CD4-positive, alpha-beta T cell treated with Interleukin-15 for 4 hours (primary cell): ENCODE data around the gene ASB2.

Source experiments
- DNase-seq: peaks from one replicate; pipeline ENCODE4 v3.0.0-alpha.2; 2020; ENCODE audit warnings: low spot score

ASB2 gene, protein sequence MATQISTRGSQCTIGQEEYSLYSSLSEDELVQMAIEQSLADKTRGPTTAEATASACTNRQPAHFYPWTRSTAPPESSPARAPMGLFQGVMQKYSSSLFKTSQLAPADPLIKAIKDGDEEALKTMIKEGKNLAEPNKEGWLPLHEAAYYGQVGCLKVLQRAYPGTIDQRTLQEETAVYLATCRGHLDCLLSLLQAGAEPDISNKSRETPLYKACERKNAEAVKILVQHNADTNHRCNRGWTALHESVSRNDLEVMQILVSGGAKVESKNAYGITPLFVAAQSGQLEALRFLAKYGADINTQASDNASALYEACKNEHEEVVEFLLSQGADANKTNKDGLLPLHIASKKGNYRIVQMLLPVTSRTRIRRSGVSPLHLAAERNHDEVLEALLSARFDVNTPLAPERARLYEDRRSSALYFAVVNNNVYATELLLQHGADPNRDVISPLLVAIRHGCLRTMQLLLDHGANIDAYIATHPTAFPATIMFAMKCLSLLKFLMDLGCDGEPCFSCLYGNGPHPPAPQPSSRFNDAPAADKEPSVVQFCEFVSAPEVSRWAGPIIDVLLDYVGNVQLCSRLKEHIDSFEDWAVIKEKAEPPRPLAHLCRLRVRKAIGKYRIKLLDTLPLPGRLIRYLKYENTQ

DNA sequence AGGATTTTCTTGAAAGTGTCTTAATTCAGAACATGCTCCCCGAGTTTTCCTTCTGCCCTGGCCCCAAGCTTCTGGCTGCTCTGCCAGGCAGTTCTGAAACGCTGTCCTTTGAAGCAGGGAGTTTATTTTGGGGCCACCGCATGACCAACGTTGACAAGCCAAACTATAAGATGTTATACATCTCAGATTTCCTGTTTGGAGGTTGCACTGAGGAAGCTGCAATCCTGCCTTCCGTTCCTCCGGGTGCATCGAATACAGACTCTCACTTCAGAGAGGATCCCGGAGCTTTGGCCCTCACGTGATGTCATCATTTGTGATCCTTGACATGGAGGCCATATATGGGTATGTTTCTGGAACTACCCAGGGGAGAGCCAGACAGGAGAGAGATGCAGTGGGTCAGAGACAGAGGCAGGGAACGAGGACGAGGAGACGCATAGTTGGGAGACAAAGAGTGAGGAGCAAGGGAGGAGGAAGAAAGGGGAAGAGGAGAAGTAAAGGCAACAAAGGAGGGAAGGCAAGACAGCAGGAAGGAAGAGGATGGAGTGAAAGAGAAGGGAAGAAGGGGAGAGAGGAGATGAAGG, at the start of gene ASB2:
Gene ASB2 (minus strand): TSS at position 94 of the 581 bp plus-strand sequence. CDS start 12,031 bp downstream, outside the sequence.
- DNase-seq, result no peak

DNA sequence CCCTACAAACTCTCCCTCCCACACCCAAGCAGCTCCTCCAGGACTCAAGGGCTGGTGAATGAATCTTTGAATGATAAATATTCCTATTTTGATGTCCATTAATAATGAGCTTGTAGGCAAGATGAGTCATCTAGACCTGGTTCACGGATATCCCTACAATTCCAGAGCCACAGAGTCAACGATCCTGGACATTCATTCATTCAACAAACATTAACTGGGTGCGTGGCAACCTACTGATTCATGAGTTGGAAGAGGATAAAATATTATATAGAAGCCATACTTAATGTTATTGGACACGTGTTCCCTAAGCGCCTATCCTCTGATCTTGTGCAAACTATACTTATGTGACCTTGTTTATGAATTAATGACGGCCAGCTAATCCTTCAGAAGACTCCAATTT, 49.4 kb upstream of the ASB2 start:
- DNase-seq, result no peak

DNA sequence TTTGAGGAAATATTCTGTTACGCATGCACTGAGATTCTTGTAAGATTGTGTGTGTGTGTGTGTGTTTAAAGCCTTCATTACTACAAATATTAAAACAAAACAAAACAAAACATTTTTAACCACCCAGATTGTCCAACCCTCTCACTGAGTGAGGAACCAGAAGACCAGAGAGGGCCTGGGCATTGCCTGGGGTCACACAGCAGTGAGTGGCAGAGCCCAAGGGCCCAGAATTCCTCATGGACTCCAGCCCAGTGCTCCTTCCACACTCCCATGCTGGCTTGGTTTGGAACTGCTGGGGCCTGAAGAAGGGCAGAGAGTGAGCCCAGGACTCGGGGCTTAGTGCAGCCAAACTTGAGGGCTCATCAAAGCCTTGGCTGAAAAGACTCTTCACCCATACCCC, 48.2 kb upstream of the ASB2 start:
- DNase-seq, result no peak

DNA sequence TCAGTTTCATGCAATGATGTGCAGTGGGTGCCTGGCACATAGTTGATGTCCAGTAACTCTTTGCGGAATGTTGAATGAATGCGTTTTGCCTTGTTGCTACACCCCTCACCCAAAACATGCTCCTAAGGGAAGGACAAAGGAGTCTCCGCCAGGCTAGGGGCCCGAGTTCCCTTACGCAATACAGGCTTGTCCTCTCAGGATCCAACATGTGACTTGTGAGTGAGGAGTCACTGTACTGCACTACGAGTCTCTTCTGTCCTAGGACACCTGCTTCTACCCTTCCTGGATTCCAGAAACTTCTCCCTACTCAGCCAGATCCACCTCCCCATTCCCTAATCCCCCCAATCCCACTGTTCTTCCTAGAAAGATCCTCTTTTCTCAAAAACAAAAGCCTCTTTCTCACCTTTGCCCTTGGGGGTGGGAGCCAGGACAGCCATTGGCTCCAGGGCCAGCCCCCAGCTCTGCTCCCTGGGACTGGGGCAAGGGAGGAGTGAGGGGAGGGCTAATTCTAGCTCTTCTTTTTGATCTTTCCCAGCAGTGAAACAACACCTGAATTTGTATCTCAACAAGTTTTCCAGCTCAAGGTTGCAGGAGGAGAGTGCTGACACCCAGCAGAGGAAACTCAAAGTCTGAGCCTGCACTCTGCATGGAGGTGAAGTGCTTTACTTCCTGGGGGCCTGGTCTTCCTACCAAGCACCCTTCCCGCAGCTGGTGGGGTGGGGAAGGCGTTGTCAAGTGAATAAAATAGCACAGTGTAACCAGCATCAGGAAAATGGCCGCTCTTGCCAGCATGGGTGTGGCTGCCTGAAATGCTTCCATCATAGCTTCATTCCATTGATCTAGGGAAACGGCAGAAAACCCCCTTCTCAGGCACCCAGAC, 46.4 kb upstream of the ASB2 start:
- DNase-seq, result no peak

DNA sequence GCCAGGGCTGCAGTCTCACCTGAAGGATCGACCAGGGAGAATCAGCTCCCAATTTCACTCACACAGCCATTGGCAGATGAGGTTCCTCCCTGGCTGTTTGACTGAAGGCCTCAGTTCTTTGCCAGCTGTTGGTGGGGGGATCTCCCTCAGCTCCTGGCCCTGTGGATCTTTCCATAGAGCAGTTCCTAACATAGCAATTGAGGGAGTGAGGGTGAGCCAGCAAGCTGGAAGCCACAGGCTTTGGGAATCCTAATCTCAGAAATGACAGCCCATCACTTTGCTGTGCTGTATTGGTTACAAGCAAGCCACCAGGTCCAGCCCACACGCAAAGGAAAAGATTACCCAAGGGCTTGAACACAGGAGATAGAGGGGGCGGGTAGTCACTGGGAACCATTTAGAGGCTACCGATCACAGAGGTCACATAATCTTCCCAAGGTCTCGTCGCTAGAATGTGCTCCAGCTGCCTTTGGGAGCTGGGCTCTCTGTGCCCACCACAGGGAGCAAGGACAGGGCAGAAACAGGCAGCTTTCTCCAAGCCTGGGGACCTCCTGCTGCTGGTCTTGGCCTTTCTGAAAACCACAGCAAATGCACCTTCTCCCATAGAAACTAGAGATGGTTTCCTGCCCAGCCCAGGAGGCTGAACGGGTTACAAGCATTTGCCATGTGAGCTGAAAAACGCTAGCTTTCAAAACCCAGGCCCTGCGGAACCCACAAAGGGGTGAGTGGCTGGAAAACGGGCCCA, 45.2 kb upstream of the ASB2 start:
- no peak for DNase-seq

DNA sequence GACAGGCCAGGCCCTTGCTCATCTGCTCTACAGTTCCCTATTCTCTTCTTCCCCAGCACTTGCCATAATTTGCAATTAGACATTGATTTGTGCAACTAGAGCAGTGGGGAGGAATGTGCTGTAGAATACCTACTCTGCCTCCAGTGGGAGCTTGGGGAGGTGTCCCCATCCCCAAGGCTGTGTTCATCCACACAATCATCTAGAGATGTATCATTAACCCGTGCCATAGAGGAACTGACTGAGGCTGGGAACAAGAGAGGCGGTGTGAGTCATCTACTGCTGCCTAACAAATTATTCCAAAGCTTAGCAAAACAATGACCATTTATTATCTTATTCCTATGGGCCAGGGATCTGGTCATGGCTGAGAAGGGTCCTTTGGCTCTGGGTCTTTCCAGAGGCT, 44.6 kb upstream of the ASB2 start:
- no peak for DNase-seq

DNA sequence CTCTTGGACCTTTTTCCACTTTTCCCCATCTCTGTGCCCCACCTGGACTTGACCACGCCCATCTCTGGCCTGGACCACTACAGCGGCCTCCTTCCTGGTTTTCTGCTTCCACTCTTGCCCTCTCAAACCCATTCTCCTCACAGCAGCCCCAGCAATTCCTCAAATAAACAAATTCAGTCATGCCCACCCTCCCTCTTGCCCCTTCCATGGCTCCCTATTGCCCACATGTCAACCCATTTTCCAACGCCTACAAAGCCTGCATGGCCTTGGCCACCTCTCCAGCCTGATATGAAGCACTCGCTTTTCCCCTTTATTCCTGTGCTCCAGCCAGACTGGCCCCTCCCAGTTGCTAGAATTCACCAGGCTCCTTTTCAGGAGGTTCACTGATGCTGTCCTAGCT, 43.9 kb upstream of the ASB2 start:
- no peak for DNase-seq

DNA sequence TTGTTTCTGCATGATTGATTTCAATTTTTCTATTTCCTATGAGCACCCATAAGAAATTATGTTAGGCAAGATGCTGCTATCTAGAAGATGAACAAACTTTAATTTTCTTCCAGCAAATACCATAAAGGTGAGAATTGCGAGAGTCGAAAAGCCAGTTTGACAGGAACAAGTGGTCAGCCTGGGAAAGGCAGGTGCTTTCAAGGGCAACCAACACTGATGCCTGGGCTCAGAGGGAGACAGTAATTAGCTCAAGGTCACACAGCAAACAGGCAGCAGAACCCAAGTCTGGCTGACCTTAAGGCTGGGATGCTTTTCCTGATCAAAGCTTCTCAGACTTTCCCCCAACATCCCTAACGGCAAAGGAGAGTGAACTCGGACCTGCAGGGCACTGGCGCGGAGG, 43.0 kb upstream of the ASB2 start:
- no peak for DNase-seq

DNA sequence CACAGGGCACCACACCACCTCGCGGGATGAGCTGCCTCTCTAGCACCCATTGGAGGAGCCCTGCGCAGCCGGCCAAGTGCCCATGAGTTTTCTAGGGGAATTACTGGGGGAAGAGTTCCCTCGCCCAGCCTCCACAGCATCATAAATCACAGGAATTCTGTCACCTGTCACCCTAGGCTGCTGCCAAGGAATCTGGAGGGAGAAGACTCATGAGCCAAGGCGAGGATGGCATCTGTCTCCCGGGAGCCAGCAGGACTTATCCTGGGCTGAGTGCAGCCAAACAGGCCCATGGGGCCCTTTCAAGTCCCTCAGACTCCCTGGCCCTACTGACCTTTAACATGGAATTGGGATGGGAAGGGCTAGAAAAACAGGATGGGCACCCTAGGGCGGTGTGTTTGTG, 41.9 kb upstream of the ASB2 start:
- no peak for DNase-seq

DNA sequence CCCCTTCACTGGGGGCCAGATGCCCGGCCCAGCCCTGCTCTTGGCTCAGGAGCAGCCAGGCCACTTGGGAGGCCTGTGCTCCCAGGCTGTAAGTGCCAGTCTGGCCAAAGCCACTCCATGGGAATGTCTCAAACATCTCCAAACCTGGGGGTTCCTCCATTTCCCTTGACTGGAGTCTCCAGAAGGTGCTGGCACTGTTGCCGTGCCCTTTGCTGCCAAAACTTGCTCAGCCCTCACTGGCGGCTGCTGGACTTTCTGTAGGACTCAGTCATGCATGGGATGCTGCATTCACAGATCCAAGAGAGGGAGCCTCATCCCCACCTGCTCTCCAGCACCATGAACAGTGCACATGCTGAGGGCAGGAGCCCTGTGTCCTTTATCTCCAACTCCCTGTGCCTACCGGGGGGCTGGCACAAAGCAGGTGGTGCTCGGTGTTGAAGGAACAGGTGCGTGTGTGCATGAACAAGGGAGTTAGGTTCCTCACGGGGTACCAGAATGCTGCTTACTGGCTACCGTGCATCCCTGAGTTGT, 40.1 kb upstream of the ASB2 start:
- no peak for DNase-seq

DNA sequence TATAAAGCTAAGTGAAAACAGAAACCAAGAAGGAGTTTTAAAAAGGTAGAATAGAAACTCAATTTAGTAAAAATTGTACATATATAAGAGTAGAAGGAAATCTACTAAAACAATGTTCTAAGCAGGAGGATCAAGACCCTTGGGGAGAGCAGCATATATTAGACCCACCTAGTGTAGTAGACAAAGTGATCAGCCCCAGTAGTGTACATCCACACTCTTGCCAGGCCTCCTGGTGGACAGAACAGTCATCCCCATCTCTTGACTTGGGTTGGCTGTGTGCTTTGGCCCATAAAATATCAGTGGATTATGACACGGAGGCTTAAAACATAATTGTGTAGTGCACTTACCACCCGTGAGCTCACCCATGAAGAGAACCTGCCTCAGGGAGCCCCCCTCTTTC, 38.9 kb upstream of the ASB2 start:
- no peak for DNase-seq

DNA sequence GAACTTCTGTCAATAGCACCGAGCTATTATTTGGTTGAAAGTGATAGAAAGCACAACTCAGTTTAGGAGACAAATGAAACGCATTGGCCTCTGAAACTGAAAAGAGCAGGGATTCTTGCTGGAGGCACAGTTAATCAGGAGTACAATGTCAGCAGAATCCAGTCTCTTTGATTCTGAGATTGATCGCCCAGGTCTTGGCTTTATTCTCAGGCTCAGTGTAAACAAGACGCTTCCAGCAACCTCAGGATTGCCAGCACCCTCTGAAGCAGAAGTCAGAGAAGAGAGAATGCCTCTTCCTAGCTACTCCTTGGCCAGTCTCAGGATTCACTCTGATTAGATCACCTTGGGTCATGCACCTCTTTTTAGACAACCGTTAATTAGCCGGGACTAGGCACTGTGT, 38.0 kb upstream of the ASB2 start:
- DNase-seq, result no peak

DNA sequence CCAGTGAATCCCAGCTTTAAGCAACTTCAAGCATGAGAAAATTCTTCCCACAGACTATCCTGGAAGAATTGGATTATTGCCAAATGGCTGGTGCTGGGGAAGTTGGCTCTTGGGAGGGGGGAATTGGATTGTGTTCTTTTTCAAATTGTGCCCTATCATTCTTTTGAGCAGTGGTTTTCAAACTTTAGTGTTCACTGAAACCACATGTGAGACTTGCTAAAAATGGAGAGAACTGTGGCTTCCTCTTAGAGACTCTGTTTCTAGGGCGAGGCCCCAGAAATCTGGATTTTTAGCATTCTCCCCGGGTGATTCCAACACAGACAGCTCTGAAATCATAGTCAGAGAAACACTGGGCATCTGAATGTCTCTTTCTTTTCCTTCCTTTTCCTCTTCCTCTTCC, 35.4 kb upstream of the ASB2 start:
- peak; percentile 47 for DNase-seq

DNA sequence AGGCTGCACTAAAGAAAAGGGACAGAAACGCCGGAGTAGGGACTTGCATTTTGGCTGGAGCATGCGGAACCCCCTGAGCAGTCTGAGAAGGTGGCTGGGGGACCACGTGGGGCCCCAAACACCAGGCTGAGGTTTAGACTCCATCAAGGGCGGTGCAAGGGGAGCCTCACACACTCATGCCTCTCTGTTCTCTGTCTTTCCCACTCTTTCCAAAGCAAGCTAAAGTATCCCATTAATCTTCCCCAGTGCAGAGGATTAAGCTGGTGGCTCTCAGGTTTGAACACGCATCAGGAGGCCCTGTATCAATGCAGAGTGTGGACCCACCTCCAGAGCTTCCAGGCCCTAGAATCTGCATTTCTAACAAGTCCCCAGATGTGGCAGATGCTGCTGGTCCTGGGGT, 34.3 kb upstream of the ASB2 start:
- no peak for DNase-seq

DNA sequence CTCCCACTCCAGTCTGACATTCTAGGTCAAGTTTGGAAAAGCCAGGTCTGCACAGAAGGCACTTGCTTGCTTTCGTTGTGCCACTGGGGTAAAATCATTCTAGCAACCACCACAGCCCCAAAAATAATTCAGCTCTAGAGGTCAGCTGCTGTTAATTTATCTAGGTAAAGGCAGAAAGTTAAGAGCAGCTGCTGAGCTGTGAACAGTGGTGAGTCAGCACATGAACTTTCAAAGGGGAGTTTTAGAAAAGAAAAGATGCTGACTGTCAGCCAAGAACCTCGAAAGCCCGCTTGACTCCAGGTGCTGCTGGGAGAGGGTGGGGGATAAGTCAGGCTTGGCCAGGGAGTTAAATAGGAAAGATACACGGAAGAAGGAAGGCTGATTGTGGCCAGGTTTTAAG, 33.4 kb upstream of the ASB2 start:
- no peak for DNase-seq

DNA sequence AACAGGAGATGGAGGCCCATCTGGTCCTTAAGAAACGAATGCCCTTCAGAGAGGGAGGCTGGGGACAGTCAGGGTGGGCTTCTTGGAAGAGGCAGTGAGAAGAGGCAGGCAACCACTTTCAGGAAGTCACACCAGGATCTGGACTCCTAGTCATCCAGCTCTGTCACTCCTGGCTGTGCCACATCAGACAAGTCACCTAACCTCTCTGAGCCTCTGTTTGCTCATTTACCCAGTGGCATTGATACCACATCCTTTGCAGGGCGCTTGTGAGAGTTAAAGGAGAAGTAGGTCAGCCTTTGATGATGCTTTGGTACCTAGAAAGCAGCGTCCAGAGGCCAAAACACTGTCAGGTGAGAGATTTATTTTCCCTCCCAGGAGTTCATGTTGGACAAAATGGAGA, 31.9 kb upstream of the ASB2 start:
- DNase-seq, result peak; percentile 11

DNA sequence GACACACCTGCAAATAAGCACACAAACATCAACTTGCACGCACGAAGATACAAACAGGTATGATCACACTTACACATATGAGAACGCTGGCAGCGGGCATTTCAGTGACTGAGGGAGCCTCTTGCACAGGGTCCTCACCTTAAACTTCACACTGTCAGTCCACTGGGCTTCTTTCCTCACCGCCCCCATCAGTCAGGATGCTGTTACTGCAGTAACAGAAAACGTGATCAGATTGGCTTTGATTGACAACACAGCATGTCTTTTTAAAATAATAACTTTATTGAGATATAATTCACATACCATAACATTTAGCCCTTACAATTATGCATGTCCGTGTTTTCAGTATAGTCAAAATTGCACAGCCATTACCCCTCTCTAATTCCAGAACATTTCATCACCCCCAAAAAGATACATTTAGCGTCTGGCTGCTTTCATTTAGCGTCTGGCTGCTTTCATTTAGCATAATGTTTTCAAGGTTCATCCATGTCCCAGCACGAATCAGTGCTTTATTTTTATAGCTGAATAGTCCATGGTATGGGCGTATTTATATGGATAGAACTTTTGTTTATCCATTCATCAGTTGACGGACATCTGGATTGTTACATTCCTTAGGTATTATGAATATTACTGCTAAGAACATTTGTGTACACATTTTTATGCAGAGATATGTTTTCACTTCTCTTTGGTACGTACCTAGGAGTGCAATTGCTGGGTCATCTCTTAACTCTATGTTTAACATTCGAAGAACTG, 29.1 kb upstream of the ASB2 start:
- peak; percentile 23 for DNase-seq

DNA sequence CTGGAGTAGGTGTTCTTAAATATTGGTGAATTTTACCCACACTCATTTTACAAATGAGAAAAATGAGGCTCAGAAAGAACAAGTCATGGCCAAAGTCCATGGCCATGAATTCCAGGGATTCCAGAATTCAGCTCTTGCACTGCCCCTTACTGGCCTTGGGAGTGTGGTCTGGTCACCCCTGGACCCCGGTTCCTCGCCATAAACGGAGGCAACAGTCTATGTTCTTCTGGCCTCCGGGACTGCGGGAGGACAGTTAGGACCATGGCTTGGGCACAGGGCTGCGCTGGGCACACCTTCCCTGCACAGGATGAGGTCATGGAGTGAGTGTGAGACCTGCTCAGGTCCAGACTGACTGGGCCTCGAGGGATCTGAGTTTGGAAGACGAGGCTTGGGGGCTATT, 27.6 kb upstream of the ASB2 start:
- no peak for DNase-seq

DNA sequence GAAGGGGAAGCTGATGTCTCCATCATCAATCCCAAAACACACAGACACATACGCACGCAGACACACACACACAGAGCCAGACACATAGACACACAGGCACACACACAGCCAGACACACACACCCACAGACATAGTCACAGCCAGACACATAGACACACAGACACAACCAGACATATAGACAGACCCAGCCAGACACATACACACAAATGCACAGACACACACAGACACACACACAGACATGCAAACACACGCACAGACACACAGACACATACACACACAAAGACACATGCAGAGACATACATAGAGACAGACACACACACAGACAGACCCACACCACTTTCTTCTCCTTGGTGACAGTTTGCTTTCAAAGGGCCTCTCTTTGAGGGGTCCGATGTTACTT, 27.0 kb upstream of the ASB2 start:
- no peak for DNase-seq

DNA sequence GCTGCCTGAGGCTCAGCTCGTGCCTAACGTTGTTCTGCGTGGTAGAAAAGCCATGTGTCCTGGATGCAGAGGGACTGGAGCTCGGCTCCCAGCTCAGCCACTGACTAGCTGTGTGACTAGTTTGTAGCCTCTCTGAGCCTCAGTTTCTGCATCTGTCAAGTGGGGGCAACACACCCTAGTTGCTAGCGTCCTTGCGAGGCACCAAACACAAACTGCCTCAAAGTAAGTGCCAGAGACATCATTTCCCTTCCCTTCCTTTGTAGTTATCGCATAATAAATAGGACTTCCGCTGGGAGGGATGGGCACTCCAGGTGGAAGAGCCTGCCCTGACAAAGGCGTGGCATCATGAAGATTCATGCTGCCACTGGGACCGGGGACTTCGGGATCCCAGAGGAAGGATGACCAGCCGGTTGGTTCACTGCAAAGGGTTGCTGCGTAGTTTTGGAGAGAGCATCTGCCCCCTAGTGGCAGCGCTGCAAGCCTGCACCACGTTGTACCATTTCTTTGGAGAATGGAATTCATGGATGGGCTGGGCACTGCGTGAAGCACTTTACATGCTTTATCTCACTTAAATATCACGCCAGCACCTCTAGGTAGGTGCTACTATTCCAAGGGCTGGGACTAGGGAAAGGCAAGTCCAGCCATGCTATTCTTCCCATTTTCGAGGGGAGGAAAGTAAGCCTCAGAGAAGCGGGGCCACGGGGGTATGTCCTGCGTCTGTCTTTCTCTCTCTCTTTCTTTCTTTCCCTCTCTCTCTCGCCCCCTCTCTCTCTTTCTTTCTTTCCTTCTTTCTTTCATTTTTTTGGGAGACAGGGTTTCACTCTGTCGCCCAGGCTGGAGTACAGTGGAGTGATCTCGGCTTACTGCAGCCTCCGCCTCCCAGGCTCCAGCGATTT, 25.4 kb upstream of the ASB2 start:
- DNase-seq, result peak; percentile 62
